GM08714 (cell line): ENCODE measurements around the gene TMC6.
A peak's percentile ranks its signal among the peaks of the same experiment; 100 is the strongest.

Experiments used
- H3K4me3 ChIP-seq: fragments of 200-500 bp; sonication (Bioruptor generic); 2 replicates; pipeline ENCODE4 v1.5.1; 2014; ENCODE audit warnings: mild to moderate bottlenecking, low read length, inconsistent platforms
- ZNF274 ChIP-seq: IDR thresholded peaks from 2 replicates; pipeline ENCODE4 v1.6.1; 2012; ENCODE audit warnings: mild to moderate bottlenecking, low read depth, low read length

The TMC6 gene

DNA sequence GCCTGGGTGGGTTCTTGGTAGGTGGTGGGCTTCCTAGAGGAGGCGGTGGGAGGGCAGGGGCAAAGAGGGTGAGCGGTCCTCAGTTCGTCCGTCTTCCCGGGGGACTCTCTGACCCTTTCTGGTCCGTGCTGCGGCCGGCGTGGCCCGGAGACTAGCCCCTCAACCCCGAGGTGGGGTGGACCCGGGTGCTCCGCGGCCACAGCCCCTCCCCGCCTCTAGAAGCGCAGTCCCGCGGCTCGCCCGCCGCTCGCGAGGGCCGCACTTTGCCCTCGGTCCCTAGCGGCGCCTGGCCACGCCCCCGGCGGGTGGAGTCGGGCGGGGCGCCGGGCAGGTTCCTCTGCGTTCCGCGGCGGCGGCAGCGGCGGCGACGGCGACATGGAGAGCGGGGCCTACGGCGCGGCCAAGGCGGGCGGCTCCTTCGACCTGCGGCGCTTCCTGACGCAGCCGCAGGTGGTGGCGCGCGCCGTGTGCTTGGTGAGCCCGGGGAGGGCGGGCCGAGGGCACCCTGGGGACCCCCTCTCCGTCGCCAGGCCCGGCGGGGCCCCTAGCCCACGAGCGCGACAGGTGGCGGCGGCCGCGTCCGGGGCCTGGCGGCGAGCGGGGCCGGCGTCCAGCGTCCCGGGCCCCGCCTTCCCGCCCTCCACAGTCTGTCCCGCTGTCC lies 39.8 kb upstream of the TMC6 start, which contains the start of gene SYNGR2:
Gene SYNGR2, plus strand, starts transcription at position 340 of the 661 bp plus-strand sequence. Its CDS starts 36 bp downstream, at position 376.
- H3K4me3 ChIP-seq = peak within 1 kb of the TSS; percentile 80
- no peak for TF ChIP-seq ZNF274

GRCh38 chr17:78166416-78166815 lies 37.9 kb upstream of the TMC6 start:
- TF ChIP-seq ZNF274 = no peak
- no peak overlapping the region for H3K4me3 ChIP-seq

DNA sequence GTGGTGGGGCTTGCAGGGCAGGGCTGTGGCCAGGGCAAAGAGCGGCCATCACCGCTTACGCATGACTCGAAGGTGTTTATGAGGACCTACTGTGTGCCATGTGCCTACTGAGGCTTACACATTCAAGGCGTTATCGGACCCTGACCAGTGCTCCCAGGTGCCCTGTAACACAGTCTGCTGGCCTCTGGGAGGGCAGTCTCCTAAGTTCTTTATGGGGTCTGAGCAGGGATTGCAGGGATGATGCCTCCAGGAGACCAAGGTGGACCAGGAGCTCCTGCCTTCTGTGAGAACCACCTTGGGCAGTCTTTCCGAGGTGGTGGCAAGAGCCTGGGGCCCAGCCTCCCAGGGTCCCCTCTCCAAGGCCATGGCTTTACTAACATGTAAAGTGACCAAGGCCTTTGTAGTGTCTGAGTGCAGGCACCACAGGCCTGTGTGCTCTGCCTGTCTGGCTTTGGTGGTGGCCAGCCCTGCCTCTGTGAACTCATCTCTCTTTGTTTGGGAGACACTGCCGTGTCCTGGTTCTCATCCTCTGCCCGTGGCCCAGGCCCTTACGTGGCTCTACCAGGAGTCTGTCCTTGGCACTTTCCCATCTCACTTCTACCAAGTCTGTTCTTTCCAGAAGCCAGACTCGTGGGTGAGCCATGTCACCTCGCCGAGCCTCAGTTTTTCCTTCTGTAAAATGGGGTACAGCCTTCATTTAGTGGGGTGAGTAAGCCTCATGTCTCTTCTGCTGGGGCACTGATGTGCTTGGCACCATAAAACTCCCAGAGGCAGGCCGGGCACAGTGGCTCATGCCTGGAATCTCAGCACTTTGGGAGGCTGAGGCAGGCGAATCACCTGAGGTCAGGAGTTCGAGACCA lies 36.4 kb upstream of the TMC6 start:
- no peak for TF ChIP-seq ZNF274
- no peak overlapping the region for H3K4me3 ChIP-seq

DNA sequence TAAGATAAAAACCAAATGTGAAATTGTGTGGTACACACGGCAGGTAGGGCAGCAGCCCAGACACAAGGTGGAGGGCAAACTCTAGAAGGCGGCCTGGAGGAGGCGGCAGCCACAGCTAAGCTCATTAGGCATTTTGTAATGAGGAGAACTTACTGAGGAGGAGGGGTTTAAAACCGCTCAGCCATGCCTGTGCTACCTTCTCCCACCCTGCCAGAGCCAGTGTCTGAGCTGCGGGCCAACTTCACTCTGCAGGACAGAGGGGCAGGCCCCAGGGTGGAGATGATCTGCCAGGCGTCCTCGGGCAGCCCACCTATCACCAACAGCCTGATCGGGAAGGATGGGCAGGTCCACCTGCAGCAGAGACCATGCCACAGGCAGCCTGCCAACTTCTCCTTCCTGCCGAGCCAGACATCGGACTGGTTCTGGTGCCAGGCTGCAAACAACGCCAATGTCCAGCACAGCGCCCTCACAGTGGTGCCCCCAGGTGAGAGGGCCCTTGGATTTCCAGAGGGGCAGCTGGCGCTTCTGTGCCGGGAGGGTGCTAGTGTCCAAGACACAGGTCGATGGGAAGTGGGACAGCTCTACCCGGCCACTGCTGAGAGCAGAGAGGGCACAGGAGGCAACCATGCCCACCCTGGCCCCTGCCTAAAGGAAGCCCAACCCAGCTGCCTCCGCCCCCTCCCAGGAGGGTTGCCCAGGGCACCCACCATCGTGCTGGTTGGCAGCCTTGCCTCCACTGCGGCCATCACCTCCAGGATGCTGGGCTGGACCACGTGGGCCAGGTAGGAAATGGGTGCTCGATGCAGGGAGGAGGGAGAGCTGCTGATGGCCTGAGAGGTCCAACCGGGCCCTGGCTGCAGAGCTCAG lies 35.6 kb upstream of the TMC6 start:
- no peak overlapping the region for H3K4me3 ChIP-seq
- no peak for TF ChIP-seq ZNF274

DNA sequence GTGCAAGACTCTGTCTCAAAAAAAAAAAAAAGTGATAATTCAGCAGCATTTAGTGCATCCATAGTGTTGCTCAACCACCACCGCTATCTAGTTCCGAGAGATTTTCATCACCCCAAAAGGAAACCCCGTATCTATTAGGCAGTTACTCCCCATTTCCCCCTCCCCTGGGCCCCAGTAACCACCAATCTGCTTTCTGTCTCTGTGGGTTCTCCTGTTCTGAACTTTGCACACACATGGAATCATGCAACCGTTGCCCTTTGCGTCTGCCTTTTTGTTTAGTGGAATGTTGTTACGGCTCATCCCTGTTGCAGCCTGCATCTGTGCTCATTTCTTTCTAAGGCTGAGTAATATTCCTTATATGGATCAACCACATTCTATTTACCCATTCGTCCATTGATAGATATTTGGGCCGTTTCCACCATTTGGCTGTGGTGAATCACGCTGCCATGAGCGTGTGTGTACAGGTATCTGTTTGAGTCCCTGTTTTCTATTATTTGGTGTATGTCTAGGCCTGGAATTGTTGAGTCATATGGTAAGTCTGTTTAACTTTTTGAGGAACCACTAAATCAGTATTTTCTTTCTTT lies 31.1 kb upstream of the TMC6 start:
- H3K4me3 ChIP-seq = peak overlapping the region; percentile 17; the same call in 1 of the 2 replicates
- TF ChIP-seq ZNF274 = no peak

DNA sequence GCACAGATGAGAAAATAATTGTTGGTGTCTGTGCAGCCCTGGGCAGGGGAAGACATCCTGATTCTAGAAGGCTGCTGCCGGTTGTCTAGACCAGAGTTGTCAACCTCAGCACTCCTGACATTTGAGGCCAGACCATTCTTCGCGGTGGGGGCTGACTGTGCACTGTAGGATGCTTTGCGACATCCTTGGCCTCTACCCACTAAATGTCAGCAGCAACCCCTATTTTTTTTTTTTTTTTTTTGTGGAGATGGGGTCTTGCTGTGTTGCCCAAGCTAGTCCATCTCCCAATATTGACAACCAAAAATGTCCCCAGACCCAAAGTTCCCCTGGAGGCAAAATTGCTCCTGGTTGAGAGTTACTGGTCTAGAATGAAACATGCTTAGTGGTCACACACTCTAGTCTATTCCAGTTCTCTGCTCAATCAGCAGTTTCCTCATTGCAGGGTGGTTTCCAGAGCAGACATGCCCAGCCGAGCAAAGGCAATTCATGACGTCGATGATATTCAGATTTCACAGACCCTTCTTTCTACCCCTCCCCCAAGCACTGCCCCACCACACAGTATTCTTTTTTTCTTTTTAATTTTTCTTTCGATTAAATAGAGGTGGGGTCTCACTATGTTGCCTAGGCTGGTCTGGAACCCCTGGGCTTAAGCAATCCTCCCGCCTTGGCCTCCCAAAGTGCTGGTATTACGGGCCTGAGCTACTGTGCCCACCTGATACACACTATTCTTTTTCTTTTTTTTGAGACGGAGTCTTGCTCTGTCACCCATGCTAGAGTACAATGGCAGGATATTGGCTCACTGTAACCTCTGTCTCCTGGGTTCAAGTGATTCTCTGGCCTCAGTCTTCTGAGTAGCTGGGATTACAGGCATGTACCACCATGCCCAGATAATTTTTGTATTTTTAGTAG lies 26.6 kb upstream of the TMC6 start:
- TF ChIP-seq ZNF274 = no peak
- no peak overlapping the region; the same call in 1 of the 2 replicates for H3K4me3 ChIP-seq

DNA sequence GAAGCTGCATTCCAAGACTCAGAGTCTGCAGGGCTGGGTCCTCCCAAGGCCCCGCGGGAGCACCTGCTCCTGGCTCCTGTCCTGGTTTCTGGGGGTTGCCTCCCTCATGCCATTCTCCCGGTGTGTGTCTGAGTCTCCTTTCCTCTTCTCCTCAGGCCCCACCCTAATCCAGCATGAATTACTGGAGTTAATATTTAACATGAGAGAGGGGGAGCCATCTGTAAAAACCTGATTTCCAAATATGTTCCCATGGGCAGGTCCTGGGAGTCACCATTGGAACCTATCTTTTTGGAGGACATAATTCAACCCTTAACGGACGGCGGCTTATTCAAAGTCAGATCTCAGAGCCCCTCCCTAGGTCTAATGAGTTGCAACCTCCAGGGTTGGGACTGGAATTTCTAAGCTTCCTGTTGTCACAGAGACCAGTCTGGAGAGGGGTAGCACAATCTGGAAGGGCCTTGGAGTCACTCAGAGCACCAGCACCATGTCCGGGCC lies 23.0 kb upstream of the TMC6 start:
- no peak overlapping the region for H3K4me3 ChIP-seq
- TF ChIP-seq ZNF274 = no peak

DNA sequence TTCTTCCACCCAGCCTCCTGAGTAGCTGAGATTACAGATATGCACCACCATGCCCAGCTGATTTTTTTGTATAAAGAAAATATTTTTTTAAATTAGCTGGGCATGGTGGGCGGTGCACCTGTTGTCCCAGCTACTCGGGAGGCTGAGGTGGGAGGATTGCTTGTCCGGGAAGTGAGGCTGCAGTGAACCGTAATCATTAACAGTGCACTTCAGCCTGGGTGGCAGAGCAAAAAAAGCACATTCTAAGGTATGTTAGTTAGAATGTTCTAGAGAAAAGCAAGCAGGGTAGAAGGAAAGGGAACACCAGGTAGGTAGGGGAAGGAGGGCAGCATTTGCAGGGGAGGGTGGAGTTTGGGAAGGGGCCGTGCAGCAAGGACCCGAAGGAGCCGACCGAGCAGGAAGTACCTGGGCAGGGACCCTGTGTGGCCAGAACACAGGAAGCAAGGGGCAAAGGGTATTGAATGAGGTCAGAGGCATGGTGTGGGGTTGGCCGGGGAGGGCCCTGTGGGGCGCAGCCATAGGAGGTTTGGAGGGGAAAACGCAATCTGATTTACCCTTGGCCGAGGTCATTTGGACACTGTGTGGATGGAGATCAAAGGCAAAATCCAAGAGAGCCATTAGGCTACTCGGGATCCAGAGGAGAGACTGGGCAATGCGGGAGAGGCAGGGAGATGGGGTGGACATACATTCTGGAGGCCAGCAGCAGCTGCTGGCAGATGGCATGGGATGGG lies 19.9 kb upstream of the TMC6 start:
- no peak for TF ChIP-seq ZNF274
- H3K4me3 ChIP-seq = no peak overlapping the region

GRCh38 chr17:78147315-78147998 lies 18.9 kb upstream of the TMC6 start:
- no peak for TF ChIP-seq ZNF274
- H3K4me3 ChIP-seq = no peak overlapping the region

GRCh38 chr17:78146881-78147280 lies 18.3 kb upstream of the TMC6 start:
- no peak for TF ChIP-seq ZNF274
- H3K4me3 ChIP-seq = no peak overlapping the region

GRCh38 chr17:78146471-78146869 lies 17.9 kb upstream of the TMC6 start:
- TF ChIP-seq ZNF274 = no peak
- H3K4me3 ChIP-seq = no peak overlapping the region
